GM13977 (cell line): ENCODE measurements around the gene TMEM92.
A peak's percentile ranks its signal among the peaks of the same experiment; 100 is the strongest.
"Not testable (repeated sequence)": the region's sequence is repeated elsewhere in the genome, so short reads cannot be mapped to it uniquely, and the experiment has no call there.

Source experiments
- DNase-seq: peaks from one replicate; pipeline ENCODE4 v3.0.0; 2012; ENCODE audit warnings: low spot score
- in situ Hi-C: fragments of 300-500 bp; cut with MboI; formaldehyde crosslinking; loops from one replicate; pipeline ENCODE4 v1.12.0; 2022; ENCODE audit warnings: low sequenced_read_pairs, low pct_unique_long_range_greater_than_20kb, mixed read lengths, inconsistent platforms; ENCODE audit not compliant: unreplicated experiment
- TF ChIP-seq, protein P1 (sequence below): IDR thresholded peaks from 2 replicates; pipeline ENCODE4 v1.5.1; 2012; ENCODE audit warnings: mild to moderate bottlenecking, control low read depth; ENCODE audit not compliant: insufficient read depth; ENCODE audit errors: extremely low read depth, missing control alignments

Gene TMEM92

DNA sequence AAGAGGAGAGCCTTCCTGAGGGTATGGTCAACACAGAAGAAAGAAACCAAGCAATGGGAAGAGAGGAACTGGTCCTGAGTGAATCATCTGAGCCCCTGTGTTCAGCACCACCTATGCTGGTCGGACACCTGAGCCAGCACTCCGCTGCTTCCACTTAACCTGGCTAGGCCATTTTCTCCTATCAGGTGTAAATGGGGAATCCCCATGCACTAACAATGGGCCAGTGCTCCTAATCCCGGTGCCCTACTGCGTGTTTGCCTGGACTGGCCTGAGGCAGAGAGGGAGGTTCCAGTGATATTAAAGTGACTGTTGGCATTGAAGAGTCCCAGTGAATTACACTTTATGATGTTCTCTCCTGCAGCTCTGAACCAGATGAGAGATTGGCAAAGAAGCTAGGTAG, 37.2 kb downstream of the TMEM92 start:
- DNase-seq, result no peak
- TF ChIP-seq, protein P1, sequence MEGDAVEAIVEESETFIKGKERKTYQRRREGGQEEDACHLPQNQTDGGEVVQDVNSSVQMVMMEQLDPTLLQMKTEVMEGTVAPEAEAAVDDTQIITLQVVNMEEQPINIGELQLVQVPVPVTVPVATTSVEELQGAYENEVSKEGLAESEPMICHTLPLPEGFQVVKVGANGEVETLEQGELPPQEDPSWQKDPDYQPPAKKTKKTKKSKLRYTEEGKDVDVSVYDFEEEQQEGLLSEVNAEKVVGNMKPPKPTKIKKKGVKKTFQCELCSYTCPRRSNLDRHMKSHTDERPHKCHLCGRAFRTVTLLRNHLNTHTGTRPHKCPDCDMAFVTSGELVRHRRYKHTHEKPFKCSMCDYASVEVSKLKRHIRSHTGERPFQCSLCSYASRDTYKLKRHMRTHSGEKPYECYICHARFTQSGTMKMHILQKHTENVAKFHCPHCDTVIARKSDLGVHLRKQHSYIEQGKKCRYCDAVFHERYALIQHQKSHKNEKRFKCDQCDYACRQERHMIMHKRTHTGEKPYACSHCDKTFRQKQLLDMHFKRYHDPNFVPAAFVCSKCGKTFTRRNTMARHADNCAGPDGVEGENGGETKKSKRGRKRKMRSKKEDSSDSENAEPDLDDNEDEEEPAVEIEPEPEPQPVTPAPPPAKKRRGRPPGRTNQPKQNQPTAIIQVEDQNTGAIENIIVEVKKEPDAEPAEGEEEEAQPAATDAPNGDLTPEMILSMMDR, result no peak
- in situ Hi-C loops, result no loop called here

DNA sequence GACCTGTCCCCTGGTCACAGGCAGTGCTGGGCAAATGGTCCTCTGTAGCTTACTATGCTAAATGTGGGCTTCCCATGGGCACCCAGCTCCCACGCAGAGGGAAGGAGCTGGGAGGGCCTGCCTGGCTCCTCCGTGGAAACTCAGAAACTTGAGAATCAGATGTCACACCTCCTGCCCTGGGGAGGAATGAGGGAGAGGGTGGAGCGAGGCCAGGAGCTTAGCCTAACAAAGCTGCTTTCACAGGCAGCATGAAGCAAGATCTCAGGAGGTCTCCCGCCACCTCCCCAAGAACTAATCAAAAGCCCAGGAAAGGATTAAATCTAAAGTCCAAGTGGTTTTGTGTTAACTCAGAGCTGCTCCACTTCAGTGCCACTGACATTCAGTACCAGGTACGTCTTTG, 38.0 kb downstream of the TMEM92 start:
- in situ Hi-C loops, result no loop called here
- DNase-seq, result no peak
- TF ChIP-seq, protein P1, result no peak

DNA sequence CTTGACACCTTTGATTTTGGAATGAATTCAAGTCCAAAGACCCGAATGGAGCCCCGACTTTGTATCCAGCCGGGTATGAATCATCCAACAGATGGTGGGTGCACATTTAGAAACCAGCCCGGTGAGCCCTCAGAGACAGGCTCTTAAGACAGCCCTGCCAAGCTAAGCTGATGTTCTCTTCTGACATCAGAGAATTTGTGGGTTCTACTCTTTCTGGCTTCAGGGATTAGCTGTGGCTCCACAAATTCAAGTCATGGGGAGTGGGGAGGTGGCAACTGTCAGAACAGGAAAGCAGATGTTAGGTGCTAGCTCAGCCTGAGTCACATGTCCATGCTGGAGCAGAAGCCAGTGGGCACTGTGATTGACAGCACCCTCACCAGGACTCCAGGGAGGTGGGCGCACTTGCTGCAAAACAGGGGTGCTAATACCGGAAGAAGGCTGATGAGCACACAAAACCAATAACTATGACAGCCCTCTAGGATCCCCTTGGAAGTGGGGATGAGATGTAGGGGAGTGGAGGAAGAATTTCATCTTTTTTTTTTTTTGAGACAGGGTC, 40.3 kb downstream of the TMEM92 start:
- no peak for DNase-seq
- in situ Hi-C loops, result no loop called here
- TF ChIP-seq, protein P1, result no peak

DNA sequence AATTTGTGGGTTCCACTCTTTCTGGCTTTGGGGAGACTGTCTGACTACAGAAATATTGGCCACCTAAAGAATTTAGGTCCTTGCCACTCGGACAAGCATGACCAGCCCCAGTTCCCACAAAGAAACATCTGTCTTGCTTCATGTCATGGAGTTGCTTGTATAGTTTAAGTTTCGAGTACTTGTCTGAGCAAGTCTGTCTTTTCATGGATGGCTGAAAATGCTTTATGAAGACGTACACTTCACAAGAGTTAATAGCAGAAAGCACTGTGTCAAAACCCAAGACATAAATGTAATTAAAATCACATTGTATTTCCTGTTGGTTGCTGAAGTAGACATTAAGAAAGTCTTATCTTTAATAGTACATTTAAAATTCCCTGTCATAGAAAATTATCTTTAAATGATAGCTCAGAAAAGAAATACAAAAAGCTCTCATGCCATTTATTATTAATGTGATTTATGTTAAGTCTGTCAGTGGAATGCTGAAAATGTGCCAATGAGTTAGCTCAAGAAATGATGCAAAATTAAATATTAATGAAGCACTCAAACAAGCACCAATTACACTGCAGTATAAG, 41.8 kb downstream of the TMEM92 start:
- TF ChIP-seq, protein P1, result no peak
- in situ Hi-C loops, result no loop called here
- peak; percentile 30 for DNase-seq

DNA sequence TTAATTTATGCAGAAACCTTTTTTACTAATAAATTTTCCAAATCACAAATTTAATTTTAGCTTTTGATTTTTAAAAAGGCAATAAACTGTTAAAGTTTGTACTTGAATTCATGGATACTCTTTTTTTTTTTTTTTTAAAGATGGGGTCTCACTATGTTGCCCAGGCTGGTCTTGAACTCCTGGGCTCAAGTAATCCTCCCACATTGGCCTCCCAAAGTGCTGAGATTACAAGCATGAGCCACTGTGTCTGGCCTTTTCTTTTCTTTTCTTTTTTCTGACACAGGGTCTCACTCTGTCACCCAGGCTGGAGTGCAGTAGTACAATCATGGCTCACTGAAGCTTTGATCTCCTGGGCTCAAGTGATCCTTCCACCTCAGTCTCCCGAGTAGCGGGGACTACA, 42.4 kb downstream of the TMEM92 start:
- in situ Hi-C loops, DNase-seq: not testable (repeated sequence)

DNA sequence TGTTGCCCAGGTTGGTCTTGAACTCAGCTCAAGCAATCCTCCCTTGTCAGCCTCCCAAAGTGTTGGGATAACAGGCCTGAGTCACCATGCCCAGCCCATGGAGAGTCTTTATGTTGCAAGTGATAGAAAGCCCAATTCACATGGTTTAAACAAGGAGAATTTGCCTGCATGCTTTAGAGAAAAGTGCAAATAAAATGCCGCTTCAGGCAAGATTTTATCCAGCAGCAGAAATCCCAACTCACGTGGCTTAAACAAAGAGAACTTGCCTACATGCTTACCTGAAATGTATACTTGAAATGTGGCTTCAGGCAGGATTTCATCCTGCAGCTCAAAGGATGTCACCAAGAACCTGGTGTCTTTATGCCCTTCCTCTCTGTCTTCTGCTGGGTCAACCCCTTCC, 42.9 kb downstream of the TMEM92 start:
- TF ChIP-seq, protein P1, result no peak
- in situ Hi-C loops, result no loop called here
- no peak for DNase-seq

DNA sequence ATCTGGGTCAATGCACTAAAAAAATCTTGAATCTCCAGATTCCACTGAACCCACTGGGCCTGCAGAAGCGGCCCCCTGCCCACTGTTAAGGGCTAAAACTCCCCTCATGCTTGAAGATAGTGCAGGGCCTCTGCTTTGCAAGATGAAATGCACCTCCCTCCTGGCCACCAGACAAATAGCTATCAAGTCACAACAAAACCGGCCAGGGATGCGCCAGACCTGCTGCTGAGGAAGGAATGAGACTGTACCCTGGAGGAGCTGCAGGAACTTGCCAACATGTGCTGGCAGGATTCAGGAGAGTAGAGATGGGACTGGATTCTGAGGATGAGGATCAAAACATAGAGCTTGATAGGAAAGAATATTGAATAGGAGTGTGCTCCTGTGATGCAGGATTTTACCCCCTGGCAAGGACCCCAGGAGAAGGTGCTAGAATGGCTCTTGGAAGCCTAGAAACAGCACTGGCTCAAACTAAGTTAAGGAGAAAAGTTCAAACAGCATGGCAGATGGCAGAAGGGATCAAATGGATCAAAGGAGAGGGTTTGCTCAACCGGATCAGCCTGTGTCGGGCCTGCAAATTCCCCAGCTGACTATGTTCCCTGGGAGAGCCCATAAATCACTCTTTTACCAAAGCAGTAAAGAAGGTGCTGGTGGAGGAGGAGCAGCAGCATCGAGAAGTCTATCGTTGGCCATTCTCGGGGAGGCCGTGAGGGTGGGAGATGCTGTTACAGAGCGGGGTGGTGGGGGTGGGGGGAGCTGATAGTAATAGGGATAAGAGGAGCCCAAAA, 44.4 kb downstream of the TMEM92 start:
- in situ Hi-C loops, result no loop called here
- TF ChIP-seq, protein P1, result no peak
- no peak for DNase-seq
